B cell (primary cell): ENCODE results near the gene FGF11. TPM values are rescaled to one million over a fixed set of nuclear protein-coding genes. Genes with fewer than 3 reads are reported as not detected.
A peak's percentile ranks its signal among the peaks of the same experiment; 100 is the strongest.
"Not testable (repeated sequence)": the region's sequence is repeated elsewhere in the genome, so short reads cannot be mapped to it uniquely, and the experiment has no call there.

Experiments used
- ATAC-seq: fragments of 200-7000 bp; cut with Tn5 transposase; one replicate; pipeline ENCODE4 v1.10.0; 2021; ENCODE audit warnings: low read depth, mild to moderate bottlenecking, moderate number of reproducible peaks, moderate library complexity
- CTCF ChIA-PET: fragments of 350-600 bp; sonication (Branson Sonifier 250); formaldehyde crosslinking; loops from one replicate; lab custom pipeline; 2021; ENCODE audit warnings: antibody characterized with exemption, inconsistent platforms; lab: Charles Lee
- POLR2A ChIA-PET: fragments of 350-600 bp; sonication (Branson Sonifier 250); formaldehyde crosslinking; loops from one replicate; lab custom pipeline; 2021; ENCODE audit warnings: antibody characterized with exemption; lab: Charles Lee
- DNase-seq: peaks from one replicate; pipeline ENCODE4 v3.0.0; 2013
- H2AFZ ChIP-seq: 2 replicates; pipeline ENCODE4 v1.6.1; 2012; ENCODE audit warnings: mild to moderate bottlenecking, low read depth, low read length; ENCODE audit not compliant: insufficient read depth, poor library complexity, severe bottlenecking
- H3K27ac ChIP-seq, 2 donors: 1 replicate in 1 of 2; 2 replicates in 1 of 2; pipeline ENCODE4 v1.5.1; 2012 to 2013; ENCODE audit warnings: low read length in 2 of 2, mild to moderate bottlenecking in 2 of 2, moderate library complexity in 1 of 2
- H3K27me3 ChIP-seq, 4 experiments: fragments of 200-600 bp in 1 of 4; sonication (generic) in 1 of 4; replicated peaks in 1 of 4; 1 replicate in 2 of 4; 2 replicates in 2 of 4; pipeline versions ENCODE4 v1.6.1 to v1.7.0; 2013 to 2016; ENCODE audit warnings: low read length in 3 of 4, mild to moderate bottlenecking in 2 of 4, mixed read lengths in 1 of 4, moderate library complexity in 1 of 4; ENCODE audit not compliant: insufficient read depth in 4 of 4, control insufficient read depth in 3 of 4; ENCODE audit errors: control extremely low read depth in 1 of 4
- H3K36me3 ChIP-seq, 2 experiments: replicated peaks in 1 of 2; 1 replicate in 1 of 2; 2 replicates in 1 of 2; pipeline versions ENCODE4 v1.6.1 to v1.7.1; 2013; ENCODE audit warnings: low read length in 1 of 2; ENCODE audit not compliant: insufficient read depth in 2 of 2, control insufficient read depth in 1 of 2; ENCODE audit errors: control extremely low read depth in 1 of 2, extremely low read depth in 1 of 2
- H3K4me1 ChIP-seq, 2 donors: fragments of 200-600 bp in 1 of 2; sonication (generic) in 1 of 2; 1 replicate in 1 of 2; 2 replicates in 1 of 2; pipeline versions ENCODE4 v1.5.1 to v1.6.1; 2013 to 2017; ENCODE audit warnings: low read length in 2 of 2; ENCODE audit not compliant: control insufficient read depth in 2 of 2, insufficient read depth in 2 of 2
- H3K4me2 ChIP-seq: replicated peaks from 2 replicates; pipeline ENCODE3; 2012; ENCODE audit warnings: mild to moderate bottlenecking, low read depth, low read length; ENCODE audit not compliant: poor library complexity, severe bottlenecking
- H3K4me3 ChIP-seq, 5 experiments: fragments of 200-600 bp in 1 of 5; sonication (generic) in 1 of 5; 1 replicate in 3 of 5; 2 replicates in 2 of 5; pipeline versions ENCODE4 v1.5.1 to v1.7.0; 2011 to 2016; ENCODE audit warnings: low read length in 4 of 5, mild to moderate bottlenecking in 4 of 5, low read depth in 2 of 5, control low read depth in 1 of 5, moderate library complexity in 1 of 5; ENCODE audit not compliant: insufficient read depth in 1 of 5; ENCODE audit errors: control extremely low read depth in 1 of 5, extremely low read depth in 1 of 5
- H3K79me2 ChIP-seq: fragments of 200-600 bp; sonication (generic); one replicate; pipeline ENCODE4 v1.6.0; 2016; ENCODE audit warnings: low read length; ENCODE audit not compliant: control insufficient read depth, insufficient read depth
- H3K9ac ChIP-seq: fragments of 200-600 bp; sonication (generic); 2 replicates; pipeline ENCODE4 v1.6.1; 2017; ENCODE audit warnings: mild to moderate bottlenecking, low read length, moderate library complexity
- H3K9me3 ChIP-seq, 3 donors: one replicate each; pipeline versions ENCODE4 v1.6.1 to v1.7.1; 2013; ENCODE audit warnings: low read length in 2 of 3; ENCODE audit not compliant: control insufficient read depth in 2 of 3, insufficient read depth in 1 of 3; ENCODE audit errors: control extremely low read depth in 1 of 3
- H4K20me1 ChIP-seq: 2 replicates; pipeline ENCODE4 v1.6.0; 2012; ENCODE audit warnings: mild to moderate bottlenecking, low read length; ENCODE audit not compliant: insufficient read depth, control insufficient read depth, poor library complexity, severe bottlenecking
- H3K27ac Mint-ChIP-seq: one replicate; pipeline ENCODE4 v1.8.0; 2021; ENCODE audit warnings: mixed read lengths
- H3K27me3 Mint-ChIP-seq: one replicate; pipeline ENCODE4 v1.8.0; 2021; ENCODE audit warnings: mixed read lengths
- H3K4me1 Mint-ChIP-seq: one replicate; pipeline ENCODE4 v1.8.0; 2021; ENCODE audit warnings: mixed read lengths
- H3K4me3 Mint-ChIP-seq: one replicate; pipeline ENCODE4 v1.8.0; 2021; ENCODE audit warnings: mixed read lengths
- H3K9me3 Mint-ChIP-seq: one replicate; pipeline ENCODE4 v1.8.0; 2022; ENCODE audit warnings: mixed read lengths; ENCODE audit not compliant: insufficient read depth
- EZH2 ChIP-seq: IDR thresholded peaks from 2 replicates; pipeline ENCODE4 v1.6.1; 2012; ENCODE audit warnings: borderline replicate concordance, low read depth, mild to moderate bottlenecking, moderate library complexity, low read length; ENCODE audit not compliant: insufficient read depth, poor library complexity, severe bottlenecking
- WGBS: methylation state at CpG from one replicate; pipeline ENCODE4 v1.1.5; 2013; ENCODE audit warnings: missing lambda C conversion rate; ENCODE audit not compliant: insufficient coverage; 5-methylcytosine and 5-hydroxymethylcytosine counted together
- intact Hi-C: fragments of 100-400 bp; cut with micrococcal nuclease; formaldehyde crosslinking; loops from one replicate; pipeline ENCODE4 v1.10.0; 2022
- polyA plus RNA-seq: library from polyadenylated mRNA; depleted of rRNA; stranded (reverse); fragments of >200 nt; gene quantifications from 2 replicates; pipeline ENCODE4 v1.2.3, GENCODE V29; 2012
- total RNA-seq, 2 donors: library from RNA; stranded (reverse); fragments of 120-200 nt in 1 of 2; gene quantifications; 1 replicate in 1 of 2; 2 replicates in 1 of 2; pipeline versions ENCODE4 v1.2.3 to v1.2.4, GENCODE V29; 2013 to 2022
- TF ChIP-seq, protein P1 (sequence below): fragments of 200-600 bp; IDR thresholded peaks from one replicate; pipeline ENCODE4 v1.8.0; 2022; ENCODE audit warnings: antibody characterized with exemption, mild to moderate bottlenecking

Gene FGF11
- total and polyA plus RNA-seq, 2 donors (not counting 1 experiment from before 2014, with no cell fraction given): 2.7 to 4.6 TPM

DNA sequence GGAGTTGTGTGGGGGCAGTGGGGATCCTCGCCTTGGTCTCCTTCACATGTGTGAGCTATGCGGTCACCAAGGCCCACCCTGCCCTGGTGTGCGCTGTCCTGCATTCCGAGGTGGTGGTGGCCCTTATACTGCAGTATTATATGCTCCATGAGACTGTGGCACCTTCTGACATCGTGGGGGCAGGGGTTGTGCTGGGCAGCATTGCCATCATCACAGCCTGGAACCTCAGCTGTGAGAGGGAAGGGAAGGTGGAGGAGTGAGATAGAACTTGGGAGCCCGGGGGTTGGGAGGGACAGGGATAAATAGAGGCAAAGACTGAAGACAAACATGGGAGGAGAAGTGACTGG is 43.4 kb downstream of the FGF11 start:
- Histone ChIP-seq H2AFZ (peak overlapping the region; percentile 78), H3K79me2 (peaks cover 92% of the 10 kb centered on the region), H3K4me2 (peak overlapping the region; percentile 95), H3K4me1 (peaks cover 37 to 62% of the 10 kb centered on the region in 2 donors), H3K9ac (peak overlapping the region; percentile 98), H3K4me3 (peak overlapping the region in 4 of 5 experiments; percentile 95 to 100 (median 98)), H3K27ac (peak overlapping the region; percentile 100), H4K20me1 (peaks cover 38% of the 10 kb centered on the region)
- peak overlapping the region; percentile 100 for H3K27ac Mint-ChIP-seq
- not testable (repeated sequence) for H3K27me3 Mint-ChIP-seq, H3K27me3 ChIP-seq, H3K36me3 ChIP-seq, H3K9me3 Mint-ChIP-seq, DNase-seq, H3K9me3 ChIP-seq, ATAC-seq
- POLR2A ChIA-PET: interaction anchor here (0.6 to 3.0 kb wide), 4 partner anchors 27 to 360 kb away, joined by 5 to 27 read pairs (median 9); partner anchors contain the start of gene TMEM102
- intact Hi-C loops: loop anchor here (1.0 to 2.0 kb wide), 4 partner anchors 78 to 278 kb away; partner anchors contain the start of genes ELP5, PLSCR3 and TMEM256
- peaks cover 72% of the 10 kb centered on the region for H3K4me1 Mint-ChIP-seq
- 75% methylated on average over 2 of the region's 6 CpGs for WGBS
- CTCF ChIA-PET: interaction anchor here (1.2 to 3.5 kb wide), 2 partner anchors 46 to 205 kb away, joined by 3 to 17 read pairs; partner anchors contain the start of gene TP53
- peak overlapping the region; percentile 99 for H3K4me3 Mint-ChIP-seq

GRCh38 chr17:7483255-7484066 is 44.1 kb downstream of the FGF11 start:
- peaks cover 92% of the 10 kb centered on the region for H3K79me2 ChIP-seq
- Mint-ChIP-seq H3K27me3 (no peaks in the 10 kb centered on the region), H3K4me3 (peak overlapping the region; percentile 99), H3K27ac (peak overlapping the region; percentile 100), H3K4me1 (peaks cover 70% of the 10 kb centered on the region), H3K9me3 (no peaks in the 10 kb centered on the region)
- H3K27ac ChIP-seq: peak overlapping the region; percentile 100
- H2AFZ ChIP-seq: peak overlapping the region; percentile 78
- no peak for TF ChIP-seq EZH2
- TF ChIP-seq, protein P1, sequence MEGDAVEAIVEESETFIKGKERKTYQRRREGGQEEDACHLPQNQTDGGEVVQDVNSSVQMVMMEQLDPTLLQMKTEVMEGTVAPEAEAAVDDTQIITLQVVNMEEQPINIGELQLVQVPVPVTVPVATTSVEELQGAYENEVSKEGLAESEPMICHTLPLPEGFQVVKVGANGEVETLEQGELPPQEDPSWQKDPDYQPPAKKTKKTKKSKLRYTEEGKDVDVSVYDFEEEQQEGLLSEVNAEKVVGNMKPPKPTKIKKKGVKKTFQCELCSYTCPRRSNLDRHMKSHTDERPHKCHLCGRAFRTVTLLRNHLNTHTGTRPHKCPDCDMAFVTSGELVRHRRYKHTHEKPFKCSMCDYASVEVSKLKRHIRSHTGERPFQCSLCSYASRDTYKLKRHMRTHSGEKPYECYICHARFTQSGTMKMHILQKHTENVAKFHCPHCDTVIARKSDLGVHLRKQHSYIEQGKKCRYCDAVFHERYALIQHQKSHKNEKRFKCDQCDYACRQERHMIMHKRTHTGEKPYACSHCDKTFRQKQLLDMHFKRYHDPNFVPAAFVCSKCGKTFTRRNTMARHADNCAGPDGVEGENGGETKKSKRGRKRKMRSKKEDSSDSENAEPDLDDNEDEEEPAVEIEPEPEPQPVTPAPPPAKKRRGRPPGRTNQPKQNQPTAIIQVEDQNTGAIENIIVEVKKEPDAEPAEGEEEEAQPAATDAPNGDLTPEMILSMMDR: no peak
- ChIA-PET CTCF (interaction anchor here (0.8 to 3.5 kb wide), 6 partner anchors 26 to 204 kb away, joined by 3 to 17 read pairs (median 3); partner anchors contain the start of genes TMEM102 and TP53), POLR2A (interaction anchor here (0.6 to 3.0 kb wide), 20 partner anchors 28 to 359 kb away, joined by 3 to 27 read pairs (median 5); partner anchors contain the start of genes GABARAP, NEURL4, SENP3 and TMEM102)
- ATAC-seq (peak; percentile 59), DNase-seq (peak; percentile 98)
- H4K20me1 ChIP-seq: peaks cover 35% of the 10 kb centered on the region
- H3K9ac ChIP-seq: peak overlapping the region; percentile 98
- H3K9me3 ChIP-seq: no peaks in the 10 kb centered on the region
- H3K4me1 ChIP-seq: peaks cover 30 to 56% of the 10 kb centered on the region in 2 donors
- peak overlapping the region; percentile 80 to 100 (median 97) for H3K4me3 ChIP-seq
- intact Hi-C loops: loop anchor here (1.0 to 2.0 kb wide), 10 partner anchors 28 to 279 kb away; partner anchors contain the start of genes EIF5A, ELP5, PLSCR3 and SENP3
- no peaks in the 10 kb centered on the region for H3K27me3 ChIP-seq
- H3K36me3 ChIP-seq: peaks cover 0 to 5% of the 10 kb centered on the region in 2 experiments
- WGBS: under 1% methylated on average over 28 of the region's 38 CpGs
- H3K4me2 ChIP-seq: peak overlapping the region; percentile 95
